Dermis microvascular lymphatic vessel endothelial cell (primary cell): ENCODE results near the gene NECTIN4. TPM values are rescaled to one million over a fixed set of nuclear protein-coding genes. Genes with fewer than 3 reads are reported as not detected.
A peak's percentile ranks its signal among the peaks of the same experiment; 100 is the strongest.
"Not testable (repeated sequence)": the region's sequence is repeated elsewhere in the genome, so short reads cannot be mapped to it uniquely, and the experiment has no call there.

Experiments
- DNase-seq, 2 donors: peaks; one replicate each; pipeline versions ENCODE4 v3.0.0 to v3.0.0-alpha.2; 2010; ENCODE audit warnings: low read depth in 2 of 2
- total RNA-seq: library from RNA; depleted of rRNA; stranded (reverse); fragments of >200 nt; gene quantifications from 2 replicates; pipeline ENCODE4 v1.2.1, GENCODE V29; 2014

Gene NECTIN4
- total RNA-seq, 1 donor from 2014 or later: 0.26 TPM

GRCh38 chr1:161029466-161029865 lies 59.9 kb downstream of the NECTIN4 start:
- not testable (repeated sequence) for DNase-seq

GRCh38 chr1:161026954-161027353 lies 62.4 kb downstream of the NECTIN4 start:
- not testable (repeated sequence) for DNase-seq

- not testable (repeated sequence) for DNase-seq
Observed at GRCh38 chr1:161022432-161022831, 66.9 kb downstream of the NECTIN4 start.

GRCh38 chr1:161021970-161022353 lies 67.4 kb downstream of the NECTIN4 start:
- no peak for DNase-seq

DNA sequence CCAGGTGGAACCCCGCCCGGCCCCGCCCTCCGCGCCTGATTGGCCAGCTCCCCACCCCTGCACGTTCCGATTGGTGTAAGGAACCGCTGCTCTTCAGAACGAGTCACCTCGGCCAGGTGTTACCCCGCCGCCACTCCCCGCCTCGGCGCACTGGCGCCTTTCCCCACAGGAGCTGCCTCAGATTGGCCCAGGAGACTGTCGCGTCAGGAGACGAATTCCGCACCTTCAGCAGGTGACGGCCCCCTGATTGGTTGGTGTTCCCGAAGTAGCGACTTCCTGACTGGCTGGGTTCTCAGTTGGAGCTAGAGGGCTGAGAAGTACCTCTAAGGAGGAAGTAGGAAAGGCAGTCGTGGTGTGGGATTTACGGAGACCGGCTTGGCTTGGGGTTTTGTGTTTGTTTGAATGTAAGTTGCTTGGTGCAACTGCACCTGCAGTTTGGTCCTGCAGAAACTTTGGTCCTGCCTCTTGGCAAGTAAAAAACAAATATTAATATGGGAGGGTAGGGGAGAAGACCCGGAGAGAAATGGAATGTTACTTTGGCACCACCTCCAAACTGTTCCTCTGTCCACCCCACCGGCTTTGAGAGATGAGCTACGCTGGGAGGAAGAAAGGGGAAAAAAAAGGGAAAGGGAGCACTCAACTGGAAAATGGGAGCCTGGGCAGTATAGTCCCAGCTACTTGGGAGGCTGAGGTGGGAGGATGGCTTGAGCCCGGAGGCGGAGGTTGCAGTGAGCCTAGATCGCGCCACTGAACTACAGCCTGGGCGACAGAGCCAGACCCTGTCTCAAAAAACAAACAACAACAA lies 68.0 kb downstream of the NECTIN4 start:
- DNase-seq: peak; percentile 48 to 84

Other genes with a start within 250 kb of the NECTIN4 start
- not detected in 2 replicates for gene CD244, start 226.7 kb downstream of the NECTIN4 start, total RNA-seq
- gene ITLN1, start 204.4 kb downstream of the NECTIN4 start, total RNA-seq: not detected in 2 replicates
- not detected in 2 replicates for gene ITLN2, start 134.7 kb downstream of the NECTIN4 start, total RNA-seq
- gene F11R, start 68.4 kb downstream of the NECTIN4 start, total RNA-seq: 92.2 and 191 TPM in 2 replicates
- gene TSTD1, start 50.6 kb downstream of the NECTIN4 start, total RNA-seq: 6.0 and 6.7 TPM in 2 replicates
- gene USF1, start 43.6 kb downstream of the NECTIN4 start, total RNA-seq: 83.2 and 94.9 TPM in 2 replicates
- not detected in 2 replicates for gene ARHGAP30, start 19.7 kb downstream of the NECTIN4 start, total RNA-seq
- gene KLHDC9, start 8.8 kb upstream of the NECTIN4 start, total RNA-seq: 0.76 and 1.7 TPM in 2 replicates
- gene PFDN2, start 28.5 kb upstream of the NECTIN4 start, total RNA-seq: 27.7 and 31.1 TPM in 2 replicates
- 8.6 and 10.0 TPM in 2 replicates for gene NIT1, start 28.5 kb upstream of the NECTIN4 start, total RNA-seq
- gene DEDD, start 43.1 kb upstream of the NECTIN4 start, total RNA-seq: 32.3 and 60.6 TPM in 2 replicates
- 108 and 127 TPM in 2 replicates for gene UFC1, start 64.4 kb upstream of the NECTIN4 start, total RNA-seq
- 3.3 and 5.6 TPM in 2 replicates for gene USP21, start 69.9 kb upstream of the NECTIN4 start, total RNA-seq
- gene PPOX, start 76.9 kb upstream of the NECTIN4 start, total RNA-seq: 13.0 and 18.3 TPM in 2 replicates
- 17.5 and 28.6 TPM in 2 replicates for gene B4GALT3, start 87.9 kb upstream of the NECTIN4 start, total RNA-seq
- 12.5 and 15.8 TPM in 2 replicates for gene ADAMTS4, start 109.5 kb upstream of the NECTIN4 start, total RNA-seq
- 196 and 206 TPM in 2 replicates for gene NDUFS2, start 112.8 kb upstream of the NECTIN4 start, total RNA-seq
- gene FCER1G, start 125.7 kb upstream of the NECTIN4 start, total RNA-seq: 0.13 and 0.26 TPM in 2 replicates
- not detected in 2 replicates for gene APOA2, start 134.1 kb upstream of the NECTIN4 start, total RNA-seq
- gene TOMM40L, start 136.5 kb upstream of the NECTIN4 start, total RNA-seq: 12.2 and 14.4 TPM in 2 replicates
- not detected in 2 replicates for gene NR1I3, start 148.6 kb upstream of the NECTIN4 start, total RNA-seq
- gene PCP4L1, start 169.2 kb upstream of the NECTIN4 start, total RNA-seq: not detected in 2 replicates
- gene MPZ, start 220.4 kb upstream of the NECTIN4 start, total RNA-seq: 1.5 and 2.0 TPM in 2 replicates
- 18.0 and 21.5 TPM in 2 replicates for gene SDHC, start 224.8 kb upstream of the NECTIN4 start, total RNA-seq